Posterior vena cava (tissue), 2 donors: ENCODE measurements around the gene KDM2A. TPM values are rescaled to one million over a fixed set of nuclear protein-coding genes. Genes with fewer than 3 reads are reported as not detected.
A peak's percentile ranks its signal among the peaks of the same experiment; 100 is the strongest.
"Not testable (repeated sequence)": the region's sequence is repeated elsewhere in the genome, so short reads cannot be mapped to it uniquely, and the experiment has no call there.

Experiments
- DNase-seq: peaks from one replicate; pipeline ENCODE4 v3.0.0-alpha.2; 2020; ENCODE audit warnings: low spot score
- intact Hi-C, 2 donors: fragments of 100-400 bp; cut with DNase I; formaldehyde crosslinking; loops; one replicate each; pipeline versions ENCODE4 v1.14.1 to v1.14.2; 2022 to 2023
- total RNA-seq, 2 donors: library from RNA; stranded (reverse); fragmentation: NEBNext Ultra II Directional; extraction: Animal tissue kit (Norgen Biotek cat#: 25700); gene quantifications; one replicate each; pipeline ENCODE4 v1.2.1, GENCODE V29; 2021
- donor health status: DM: yes; HTN: yes; CAD: no.
- donor health status: DM: yes; HTN: yes; CAD: no.

The KDM2A gene
- total RNA-seq, 2 donors from 2014 or later: 55.3 to 58.3 TPM

- intact Hi-C loops: no loop called here
Measured at GRCh38 chr11:67251841-67252240, 132.8 kb downstream of the KDM2A start.

GRCh38 chr11:67252831-67253239 is 133.8 kb downstream of the KDM2A start:
- DNase-seq: no peak

More at GRCh38 chr11:67251841-67252240, 132.8 kb downstream of the KDM2A start:
- no peak for DNase-seq

GRCh38 chr11:67253872-67254624 is 135.0 kb downstream of the KDM2A start:
- intact Hi-C loops: no loop called here
- DNase-seq: no peak

More at GRCh38 chr11:67252831-67253239, 133.8 kb downstream of the KDM2A start:
- intact Hi-C loops: no loop called here

GRCh38 chr11:67254798-67255197 is 135.7 kb downstream of the KDM2A start:
- intact Hi-C loops: no loop called here
- DNase-seq: no peak

GRCh38 chr11:67255353-67255752 is 136.3 kb downstream of the KDM2A start:
- DNase-seq: no peak
- intact Hi-C loops: no loop called here

- intact Hi-C loops: no loop called here
- DNase-seq: no peak
Measured at GRCh38 chr11:67255864-67256263, 136.8 kb downstream of the KDM2A start.

- intact Hi-C loops: no loop called here
- DNase-seq: no peak
Measured at GRCh38 chr11:67256477-67257135, 137.5 kb downstream of the KDM2A start.

- no peak for DNase-seq
- intact Hi-C loops: no loop called here
Measured at GRCh38 chr11:67260406-67260805, 141.3 kb downstream of the KDM2A start.

GRCh38 chr11:67260885-67261639 is 142.0 kb downstream of the KDM2A start:
- DNase-seq: peak; percentile 86
- intact Hi-C loops: not testable (repeated sequence)

- intact Hi-C loops: no loop called here
- DNase-seq: no peak
Measured at GRCh38 chr11:67261640-67261945, 142.5 kb downstream of the KDM2A start.

- intact Hi-C loops: loop anchor here in 1 of 2 donors (2.0 kb wide), 1 partner anchor 55 kb away; no protein-coding TSS in a partner anchor
- DNase-seq: peak; percentile 79
Measured at GRCh38 chr11:67261946-67262681, 143.1 kb downstream of the KDM2A start.

GRCh38 chr11:67262731-67263675 is 143.9 kb downstream of the KDM2A start:
- DNase-seq: peak; percentile 93
- intact Hi-C loops: loop anchor here in 1 of 2 donors (2.0 kb wide), 1 partner anchor 54 kb away; no protein-coding TSS in a partner anchor

- intact Hi-C loops: loop anchor here in 1 of 2 donors (2.0 kb wide), 1 partner anchor 55 kb away; no protein-coding TSS in a partner anchor
- DNase-seq: no peak
Measured at GRCh38 chr11:67264260-67264659, 145.2 kb downstream of the KDM2A start.

- DNase-seq: peak; percentile 58
- intact Hi-C loops: loop anchor here (2.0 to 5.0 kb wide), 3 partner anchors 54 to 117 kb away; no protein-coding TSS in a partner anchor
Measured at GRCh38 chr11:67264877-67265632, 146.0 kb downstream of the KDM2A start.

GRCh38 chr11:67265633-67266448 is 146.8 kb downstream of the KDM2A start:
- intact Hi-C loops: loop anchor here (2.0 to 5.0 kb wide), 3 partner anchors 53 to 116 kb away; no protein-coding TSS in a partner anchor

GRCh38 chr11:67266449-67267187 is 147.6 kb downstream of the KDM2A start, which contains the start of gene GRK2:
Gene GRK2 (plus strand): TSS chr11:67266473. CDS start chr11:67266700, 227 bp downstream.
- peak; percentile 86 for DNase-seq
- intact Hi-C loops: loop anchor here (5.0 kb wide), 2 partner anchors 111 to 116 kb away; no protein-coding TSS in a partner anchor

More at GRCh38 chr11:67265633-67266448, 146.8 kb downstream of the KDM2A start:
- DNase-seq: peak; percentile 95
